Measurements from ENCODE around the gene PTPRZ1.

PTPRZ1 gene

GRCh38 chr7:121924269-121925186 is 51.6 kb downstream of the PTPRZ1 start:
- Histone ChIP-seq H3K4me3 (ENCODE audit: low read depth, low read length) (peak overlapping the region; percentile 35; the same call in 1 of the 2 replicates), H3K27ac (ENCODE audit: low read depth, low read length) (peak overlapping the region; percentile 96), H3K9ac (ENCODE audit: low read depth, low read length) (no peak overlapping the region; the same call in 1 of the 2 replicates), H3K27me3 (ENCODE audit: control insufficient read depth, insufficient read depth, low read length) (no peaks in the 10 kb centered on the region), H3K9me3 (ENCODE audit: control insufficient read depth, insufficient read depth, low read length) (no peaks in the 10 kb centered on the region), H3K36me3 (ENCODE audit: control insufficient read depth, insufficient read depth, low read length) (peaks cover 10% of the 10 kb centered on the region; the same call in 1 of the 2 replicates), H3K4me1 (ENCODE audit: control insufficient read depth, insufficient read depth, low read length) (peaks cover 41% of the 10 kb centered on the region)

GRCh38 chr7:121931149-121931902 is 58.4 kb downstream of the PTPRZ1 start:
- Histone ChIP-seq H3K27me3 (ENCODE audit: control insufficient read depth, insufficient read depth, low read length) (no peaks in the 10 kb centered on the region), H3K9ac (ENCODE audit: low read depth, low read length) (no peak overlapping the region), H3K9me3 (ENCODE audit: control insufficient read depth, insufficient read depth, low read length) (no peaks in the 10 kb centered on the region), H3K36me3 (ENCODE audit: control insufficient read depth, insufficient read depth, low read length) (peaks cover 15% of the 10 kb centered on the region), H3K27ac (ENCODE audit: low read depth, low read length) (no peak overlapping the region), H3K4me1 (ENCODE audit: control insufficient read depth, insufficient read depth, low read length) (peaks cover 30% of the 10 kb centered on the region), H3K4me3 (ENCODE audit: low read depth, low read length) (no peak overlapping the region)

DNA sequence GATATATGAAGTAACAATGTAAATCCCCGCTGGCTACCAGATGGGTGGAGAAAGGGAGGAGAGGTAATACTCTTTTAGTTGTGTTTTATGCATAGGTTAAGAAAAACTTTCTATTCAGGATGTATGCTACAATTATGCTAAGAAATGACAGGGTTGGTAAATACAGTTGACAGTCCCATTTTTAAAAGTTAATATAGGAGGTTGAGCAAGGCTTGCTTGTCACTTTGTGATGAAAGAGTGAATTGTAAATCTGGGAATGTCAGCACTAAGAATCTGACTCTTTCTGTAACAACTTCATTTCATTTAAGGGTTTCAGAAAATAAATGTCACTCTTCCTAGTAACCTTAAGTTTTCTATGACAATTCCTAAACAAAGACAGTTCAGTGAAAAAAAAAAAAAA is 59.8 kb downstream of the PTPRZ1 start:
- no peaks in the 10 kb centered on the region for H3K9me3 ChIP-seq (ENCODE audit: control insufficient read depth, insufficient read depth, low read length)
- no peak overlapping the region for H3K4me3 ChIP-seq (ENCODE audit: low read depth, low read length)
- H3K27me3 ChIP-seq (ENCODE audit: control insufficient read depth, insufficient read depth, low read length), result no peaks in the 10 kb centered on the region
- peaks cover 44% of the 10 kb centered on the region for H3K4me1 ChIP-seq (ENCODE audit: control insufficient read depth, insufficient read depth, low read length)
- H3K36me3 ChIP-seq (ENCODE audit: control insufficient read depth, insufficient read depth, low read length), result peaks cover 15% of the 10 kb centered on the region
- H3K9ac ChIP-seq (ENCODE audit: low read depth, low read length), result no peak overlapping the region
- H3K27ac ChIP-seq (ENCODE audit: low read depth, low read length), result peak overlapping the region; percentile 7

- H3K9ac ChIP-seq (ENCODE audit: low read depth, low read length), result peak overlapping the region; percentile 4; the same call in 1 of the 2 replicates
- no peaks in the 10 kb centered on the region for H3K27me3 ChIP-seq (ENCODE audit: control insufficient read depth, insufficient read depth, low read length)
- no peak overlapping the region for H3K4me3 ChIP-seq (ENCODE audit: low read depth, low read length)
- peaks cover 74% of the 10 kb centered on the region for H3K4me1 ChIP-seq (ENCODE audit: control insufficient read depth, insufficient read depth, low read length)
- peak overlapping the region; percentile 99 for H3K27ac ChIP-seq (ENCODE audit: low read depth, low read length)
- H3K9me3 ChIP-seq (ENCODE audit: control insufficient read depth, insufficient read depth, low read length), result no peaks in the 10 kb centered on the region
- H3K36me3 ChIP-seq (ENCODE audit: control insufficient read depth, insufficient read depth, low read length), result peaks cover 3% of the 10 kb centered on the region; the same call in 1 of the 2 replicates
Measured at GRCh38 chr7:121936951-121937623, 64.1 kb downstream of the PTPRZ1 start.

DNA sequence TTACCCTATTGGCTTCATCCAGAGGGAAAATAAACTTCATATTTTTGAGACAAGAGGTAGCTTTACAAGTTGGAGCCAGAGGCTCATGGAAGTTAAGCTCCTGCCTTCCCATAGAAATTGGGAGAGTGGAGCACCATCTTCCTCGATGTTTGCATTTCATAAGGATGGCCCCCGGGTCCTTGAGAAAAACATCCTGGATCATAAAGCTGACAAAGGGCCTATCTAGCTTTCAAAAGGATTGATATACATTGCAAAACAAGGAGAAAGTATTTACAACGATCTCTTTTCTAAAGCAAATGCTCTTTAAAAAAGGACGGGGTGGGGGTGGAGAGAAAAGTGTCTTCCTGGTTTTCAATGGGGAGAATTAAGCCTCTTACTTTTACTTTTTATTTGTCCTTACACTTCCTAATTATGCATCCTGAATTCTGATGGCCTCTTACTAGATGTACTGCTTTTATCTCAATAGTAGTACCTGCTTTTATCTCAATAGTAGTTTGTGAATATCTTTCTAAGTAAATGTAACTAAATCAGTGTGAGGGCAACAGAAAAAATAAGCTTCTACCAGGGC is 65.6 kb downstream of the PTPRZ1 start:
- H3K4me1 ChIP-seq (ENCODE audit: control insufficient read depth, insufficient read depth, low read length), result peaks cover 74% of the 10 kb centered on the region

GRCh38 chr7:121940918-121941317 is 68.0 kb downstream of the PTPRZ1 start:
- no peak overlapping the region for H3K4me3 ChIP-seq (ENCODE audit: low read depth, low read length)
- H3K27me3 ChIP-seq (ENCODE audit: control insufficient read depth, insufficient read depth, low read length), result no peaks in the 10 kb centered on the region
- H3K9ac ChIP-seq (ENCODE audit: low read depth, low read length), result peak overlapping the region; percentile 6; the same call in 1 of the 2 replicates
- 0 out of 2 replicates have a peak, but pooled peaks cover 8% of the 10 kb centered on the region for H3K36me3 ChIP-seq (ENCODE audit: control insufficient read depth, insufficient read depth, low read length)
- H3K9me3 ChIP-seq (ENCODE audit: control insufficient read depth, insufficient read depth, low read length), result no peaks in the 10 kb centered on the region
- peaks cover 74% of the 10 kb centered on the region for H3K4me1 ChIP-seq (ENCODE audit: control insufficient read depth, insufficient read depth, low read length)
- peak overlapping the region; percentile 76 for H3K27ac ChIP-seq (ENCODE audit: low read depth, low read length)

More for the DNA sequence above, 65.6 kb downstream of the PTPRZ1 start:
- Histone ChIP-seq H3K27me3 (ENCODE audit: control insufficient read depth, insufficient read depth, low read length) (no peaks in the 10 kb centered on the region), H3K27ac (ENCODE audit: low read depth, low read length) (peak overlapping the region; percentile 99), H3K36me3 (ENCODE audit: control insufficient read depth, insufficient read depth, low read length) (peaks cover 8% of the 10 kb centered on the region; the same call in 1 of the 2 replicates), H3K9ac (ENCODE audit: low read depth, low read length) (peak overlapping the region; percentile 53), H3K4me3 (ENCODE audit: low read depth, low read length) (peak overlapping the region; percentile 42), H3K9me3 (ENCODE audit: control insufficient read depth, insufficient read depth, low read length) (no peaks in the 10 kb centered on the region)

DNA sequence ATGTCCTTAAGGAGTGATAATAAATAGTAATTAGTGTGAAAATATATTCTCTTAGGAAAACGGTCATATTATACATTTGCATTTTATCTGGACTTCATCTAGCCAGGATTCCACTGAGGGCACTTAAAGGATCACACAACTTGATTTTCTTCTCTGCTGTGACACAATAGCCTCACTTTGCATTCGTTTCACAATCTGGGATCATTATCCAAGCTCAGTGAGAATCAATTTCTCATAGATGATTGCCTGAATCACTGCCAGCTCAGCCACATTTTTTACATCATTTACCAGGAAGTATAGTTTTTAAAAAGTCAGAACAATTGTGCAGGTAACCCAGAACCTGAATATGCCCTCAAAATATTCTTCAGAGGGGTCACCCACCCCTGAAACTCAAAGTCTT is 68.9 kb downstream of the PTPRZ1 start:
- Histone ChIP-seq H3K9me3 (ENCODE audit: control insufficient read depth, insufficient read depth, low read length) (no peaks in the 10 kb centered on the region), H3K4me3 (ENCODE audit: low read depth, low read length) (no peak overlapping the region), H3K27ac (ENCODE audit: low read depth, low read length) (peak overlapping the region; percentile 76), H3K9ac (ENCODE audit: low read depth, low read length) (no peak overlapping the region), H3K36me3 (ENCODE audit: control insufficient read depth, insufficient read depth, low read length) (0 out of 2 replicates have a peak, but pooled peaks cover 8% of the 10 kb centered on the region), H3K27me3 (ENCODE audit: control insufficient read depth, insufficient read depth, low read length) (no peaks in the 10 kb centered on the region), H3K4me1 (ENCODE audit: control insufficient read depth, insufficient read depth, low read length) (peaks cover 66% of the 10 kb centered on the region)

DNA sequence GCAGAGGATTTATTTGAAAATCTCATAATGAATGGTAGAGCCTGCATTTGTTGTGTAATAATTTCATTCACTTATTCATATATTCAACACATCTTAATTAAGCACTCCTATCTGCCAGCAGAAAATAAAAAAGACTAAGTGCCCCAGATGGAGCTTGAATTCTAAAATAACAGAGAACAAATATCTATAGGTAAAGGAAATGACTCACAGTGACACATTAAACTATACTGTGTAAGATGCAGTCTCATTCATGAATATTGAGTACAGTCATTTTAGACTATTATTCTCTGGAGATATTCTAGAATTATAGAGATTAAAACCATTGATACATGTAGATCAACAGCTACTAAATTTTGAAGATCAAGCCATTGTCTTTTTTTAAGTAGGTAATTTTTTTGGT is 72.1 kb downstream of the PTPRZ1 start:
- H3K9ac ChIP-seq (ENCODE audit: low read depth, low read length), result no peak overlapping the region
- H3K36me3 ChIP-seq (ENCODE audit: control insufficient read depth, insufficient read depth, low read length), result peaks cover 8% of the 10 kb centered on the region; the same call in 1 of the 2 replicates
- no peak overlapping the region for H3K27ac ChIP-seq (ENCODE audit: low read depth, low read length)
- H3K4me3 ChIP-seq (ENCODE audit: low read depth, low read length), result no peak overlapping the region
- H3K4me1 ChIP-seq (ENCODE audit: control insufficient read depth, insufficient read depth, low read length), result peaks cover 35% of the 10 kb centered on the region
- no peaks in the 10 kb centered on the region for H3K27me3 ChIP-seq (ENCODE audit: control insufficient read depth, insufficient read depth, low read length)
- H3K9me3 ChIP-seq (ENCODE audit: control insufficient read depth, insufficient read depth, low read length), result no peaks in the 10 kb centered on the region

GRCh38 chr7:121945480-121946236 is 72.7 kb downstream of the PTPRZ1 start:
- Histone ChIP-seq H3K9ac (ENCODE audit: low read depth, low read length) (no peak overlapping the region), H3K36me3 (ENCODE audit: control insufficient read depth, insufficient read depth, low read length) (peaks cover 8% of the 10 kb centered on the region; the same call in 1 of the 2 replicates), H3K27ac (ENCODE audit: low read depth, low read length) (no peak overlapping the region), H3K9me3 (ENCODE audit: control insufficient read depth, insufficient read depth, low read length) (no peaks in the 10 kb centered on the region), H3K27me3 (ENCODE audit: control insufficient read depth, insufficient read depth, low read length) (no peaks in the 10 kb centered on the region), H3K4me3 (ENCODE audit: low read depth, low read length) (no peak overlapping the region), H3K4me1 (ENCODE audit: control insufficient read depth, insufficient read depth, low read length) (peaks cover 29% of the 10 kb centered on the region)

GRCh38 chr7:121953164-121953563 is 80.2 kb downstream of the PTPRZ1 start:
- no peaks in the 10 kb centered on the region for H3K9me3 ChIP-seq (ENCODE audit: control insufficient read depth, insufficient read depth, low read length)
- no peak overlapping the region for H3K4me3 ChIP-seq (ENCODE audit: low read depth, low read length)
- no peak overlapping the region for H3K9ac ChIP-seq (ENCODE audit: low read depth, low read length)
- no peaks in the 10 kb centered on the region; the same call in 1 of the 2 replicates for H3K36me3 ChIP-seq (ENCODE audit: control insufficient read depth, insufficient read depth, low read length)
- peaks cover 44% of the 10 kb centered on the region for H3K4me1 ChIP-seq (ENCODE audit: control insufficient read depth, insufficient read depth, low read length)
- H3K27ac ChIP-seq (ENCODE audit: low read depth, low read length), result peak overlapping the region; percentile 48
- H3K27me3 ChIP-seq (ENCODE audit: control insufficient read depth, insufficient read depth, low read length), result no peaks in the 10 kb centered on the region

All from HUES48 (cell line).